ENCODE measurements around the gene MAP2K5.

MAP2K5 gene

GRCh38 chr15:67521783-67522568, 20.5 kb upstream of the MAP2K5 start:
- no peak for DNase-seq

GRCh38 chr15:67523330-67523729, 19.2 kb upstream of the MAP2K5 start:
- DNase-seq: no peak

GRCh38 chr15:67524235-67524634, 18.3 kb upstream of the MAP2K5 start:
- no peak for DNase-seq

GRCh38 chr15:67528513-67528912, 14.0 kb upstream of the MAP2K5 start:
- DNase-seq: no peak

- no peak for DNase-seq
Observed at GRCh38 chr15:67531379-67531914, 11.1 kb upstream of the MAP2K5 start.

GRCh38 chr15:67533873-67534272, 8.6 kb upstream of the MAP2K5 start:
- no peak for DNase-seq

GRCh38 chr15:67534360-67534759, 8.1 kb upstream of the MAP2K5 start:
- DNase-seq: no peak

- DNase-seq: no peak
Observed at GRCh38 chr15:67537771-67538170, 4.7 kb upstream of the MAP2K5 start.

- DNase-seq: no peak
Observed at GRCh38 chr15:67543348-67543718, 830 bp downstream of the MAP2K5 start.

- no peak for DNase-seq
Observed at GRCh38 chr15:67544475-67544874, 2.0 kb downstream of the MAP2K5 start.

GRCh38 chr15:67545864-67546263, 3.4 kb downstream of the MAP2K5 start:
- no peak for DNase-seq

- no peak for DNase-seq
Observed at GRCh38 chr15:67547064-67547463, 4.6 kb downstream of the MAP2K5 start.

- DNase-seq: no peak
Observed at GRCh38 chr15:67547836-67548235, 5.3 kb downstream of the MAP2K5 start.

- no peak for DNase-seq
Observed at GRCh38 chr15:67548236-67548852, 5.8 kb downstream of the MAP2K5 start.

- DNase-seq: peak; percentile 53
Observed at GRCh38 chr15:67548862-67549651, 6.6 kb downstream of the MAP2K5 start.

GRCh38 chr15:67549736-67550135, 7.2 kb downstream of the MAP2K5 start:
- no peak for DNase-seq

- DNase-seq: no peak
Observed at GRCh38 chr15:67550522-67550921, 8.0 kb downstream of the MAP2K5 start.

- DNase-seq: no peak
Observed at GRCh38 chr15:67551207-67551743, 8.8 kb downstream of the MAP2K5 start.

GRCh38 chr15:67554580-67554979, 12.1 kb downstream of the MAP2K5 start:
- DNase-seq: no peak

GRCh38 chr15:67556976-67557570, 14.6 kb downstream of the MAP2K5 start:
- no peak for DNase-seq

- DNase-seq: no peak
Observed at GRCh38 chr15:67558502-67558901, 16.0 kb downstream of the MAP2K5 start.

GRCh38 chr15:67559158-67559557, 16.7 kb downstream of the MAP2K5 start:
- no peak for DNase-seq

- DNase-seq: no peak
Observed at GRCh38 chr15:67559576-67559975, 17.1 kb downstream of the MAP2K5 start.
